ENCODE measurements around the gene SULT1B1.
"Not testable (repeated sequence)": the region's sequence is repeated elsewhere in the genome, so short reads cannot be mapped to it uniquely, and the experiment has no call there.

SULT1B1 gene

GRCh38 chr4:69760455-69760854, at the start of gene SULT1B1:
SULT1B1 (minus strand) TSS chr4:69760620; CDS start chr4:69755217, 5,403 bp downstream.
- no peak for DNase-seq (ENCODE audit: low spot score)

- DNase-seq (ENCODE audit: low spot score) = no peak
Measured at GRCh38 chr4:69800599-69800998, 40.2 kb upstream of the SULT1B1 start.

GRCh38 chr4:69799337-69799736, 38.9 kb upstream of the SULT1B1 start:
- no peak for DNase-seq (ENCODE audit: low spot score)

GRCh38 chr4:69793732-69794131, 33.3 kb upstream of the SULT1B1 start:
- no peak for DNase-seq (ENCODE audit: low spot score)

GRCh38 chr4:69787879-69788278, 27.5 kb upstream of the SULT1B1 start:
- DNase-seq (ENCODE audit: low spot score) = no peak

- no peak for DNase-seq (ENCODE audit: low spot score)
Measured at GRCh38 chr4:69786547-69786946, 26.1 kb upstream of the SULT1B1 start.

- DNase-seq (ENCODE audit: low spot score) = no peak
Measured at GRCh38 chr4:69785211-69785831, 24.9 kb upstream of the SULT1B1 start.

- no peak for DNase-seq (ENCODE audit: low spot score)
Measured at GRCh38 chr4:69782651-69783310, 22.4 kb upstream of the SULT1B1 start.

GRCh38 chr4:69781458-69782418, 21.3 kb upstream of the SULT1B1 start:
- no peak for DNase-seq (ENCODE audit: low spot score)

- no peak for DNase-seq (ENCODE audit: low spot score)
Measured at GRCh38 chr4:69780141-69780540, 19.7 kb upstream of the SULT1B1 start.

- DNase-seq (ENCODE audit: low spot score) = no peak
Measured at GRCh38 chr4:69776696-69777095, 16.3 kb upstream of the SULT1B1 start.

GRCh38 chr4:69775321-69775867, 15.0 kb upstream of the SULT1B1 start:
- no peak for DNase-seq (ENCODE audit: low spot score)

GRCh38 chr4:69773484-69773883, 13.1 kb upstream of the SULT1B1 start:
- no peak for DNase-seq (ENCODE audit: low spot score)

- DNase-seq (ENCODE audit: low spot score) = not testable (repeated sequence)
Measured at GRCh38 chr4:69768554-69768953, 8.1 kb upstream of the SULT1B1 start.

GRCh38 chr4:69765751-69766150, 5.3 kb upstream of the SULT1B1 start:
- no peak for DNase-seq (ENCODE audit: low spot score)

GRCh38 chr4:69764311-69764710, 3.9 kb upstream of the SULT1B1 start:
- no peak for DNase-seq (ENCODE audit: low spot score)

GRCh38 chr4:69763233-69763632, 2.8 kb upstream of the SULT1B1 start:
- DNase-seq (ENCODE audit: low spot score) = no peak

- no peak for DNase-seq (ENCODE audit: low spot score)
Measured at GRCh38 chr4:69759189-69759604, 1.2 kb downstream of the SULT1B1 start.

GRCh38 chr4:69757464-69757863, 3.0 kb downstream of the SULT1B1 start:
- no peak for DNase-seq (ENCODE audit: low spot score)

GRCh38 chr4:69754926-69755580, 5.4 kb downstream of the SULT1B1 start:
- DNase-seq (ENCODE audit: low spot score) = no peak

- no peak for DNase-seq (ENCODE audit: low spot score)
Measured at GRCh38 chr4:69753686-69754085, 6.7 kb downstream of the SULT1B1 start.

GRCh38 chr4:69750346-69750745, 10.1 kb downstream of the SULT1B1 start:
- DNase-seq (ENCODE audit: low spot score) = no peak

Measured in hematopoietic multipotent progenitor cell treated with erythropoietin and hydrocortisone succinate and interleukin-3 and kit ligand, for 15 days (in vitro differentiated cells).